ENCODE measurements around the gene ACOT7.

Gene ACOT7

GRCh38 chr1:6285336-6285735 lies 108.2 kb downstream of the ACOT7 start:
- DNase-seq (ENCODE audit: low read depth), result no peak

- no peak for DNase-seq (ENCODE audit: low read depth)
These were observed 110.8 kb downstream of the ACOT7 start for GRCh38 chr1:6282577-6283270.

GRCh38 chr1:6281511-6282402 lies 111.8 kb downstream of the ACOT7 start:
- DNase-seq (ENCODE audit: low read depth), result no peak

GRCh38 chr1:6280761-6281451 lies 112.7 kb downstream of the ACOT7 start:
- no peak for DNase-seq (ENCODE audit: low read depth)

GRCh38 chr1:6279613-6280383 lies 113.8 kb downstream of the ACOT7 start:
- DNase-seq (ENCODE audit: low read depth), result no peak

- DNase-seq (ENCODE audit: low read depth), result no peak
These were observed 114.5 kb downstream of the ACOT7 start for GRCh38 chr1:6279066-6279465.

- DNase-seq (ENCODE audit: low read depth), result no peak
These were observed 115.3 kb downstream of the ACOT7 start for GRCh38 chr1:6278263-6278662.

GRCh38 chr1:6276811-6277555 lies 116.6 kb downstream of the ACOT7 start:
- DNase-seq (ENCODE audit: low read depth), result no peak

- no peak for DNase-seq (ENCODE audit: low read depth)
These were observed 117.5 kb downstream of the ACOT7 start for GRCh38 chr1:6275826-6276782.

- DNase-seq (ENCODE audit: low read depth), result no peak
These were observed 118.9 kb downstream of the ACOT7 start for GRCh38 chr1:6274622-6275139.

GRCh38 chr1:6274102-6274501 lies 119.5 kb downstream of the ACOT7 start:
- no peak for DNase-seq (ENCODE audit: low read depth)

GRCh38 chr1:6273380-6273891 lies 120.1 kb downstream of the ACOT7 start:
- DNase-seq (ENCODE audit: low read depth), result no peak

- no peak for DNase-seq (ENCODE audit: low read depth)
These were observed 120.7 kb downstream of the ACOT7 start for GRCh38 chr1:6272868-6273267.

- no peak for DNase-seq (ENCODE audit: low read depth)
These were observed 121.1 kb downstream of the ACOT7 start for GRCh38 chr1:6272452-6272851.

GRCh38 chr1:6271554-6271953 lies 122.0 kb downstream of the ACOT7 start:
- no peak for DNase-seq (ENCODE audit: low read depth)

- DNase-seq (ENCODE audit: low read depth), result no peak
These were observed 122.6 kb downstream of the ACOT7 start for GRCh38 chr1:6271006-6271405.

GRCh38 chr1:6270401-6270800 lies 123.2 kb downstream of the ACOT7 start:
- no peak for DNase-seq (ENCODE audit: low read depth)

- no peak for DNase-seq (ENCODE audit: low read depth)
These were observed 123.7 kb downstream of the ACOT7 start for GRCh38 chr1:6269720-6270400.

- no peak for DNase-seq (ENCODE audit: low read depth)
These were observed 124.3 kb downstream of the ACOT7 start for GRCh38 chr1:6269296-6269695.

All from stimulated activated CD8-positive, alpha-beta memory T cell treated with anti-CD3 and anti-CD28 coated beads, Interleukin-12 subunit alpha, Interleukin-12 subunit beta, amount 100 ng/mL, for 4 hours (primary cell).